ENCODE measurements around the gene TCL1B. TPM values are rescaled to one million over a fixed set of nuclear protein-coding genes. Genes with fewer than 3 reads are reported as not detected.

TCL1B gene
- total RNA-seq, 3 donors from 2014 or later: not detected

GRCh38 chr14:95695051-95695450, 8.8 kb downstream of the TCL1B start:
- intact Hi-C loops (cut with DNase I; ENCODE audit: low total_unique reads): no loop called here
- DNase-seq (ENCODE audit: low spot score in 2 of 2): no peak
- H3K27me3 ChIP-seq: peaks cover 0 to 18% of the 10 kb centered on the region in 2 donors
- H3K27ac ChIP-seq: no peak overlapping the region
- TF ChIP-seq CTCF (IDR thresholded peaks at IDR 0.05): no peak
- H3K36me3 ChIP-seq: no peaks in the 10 kb centered on the region
- H3K4me1 ChIP-seq: no peaks in the 10 kb centered on the region
- no peak overlapping the region for H3K4me3 ChIP-seq
- H3K9me3 ChIP-seq: no peaks in the 10 kb centered on the region

- Histone ChIP-seq H3K27ac (no peak overlapping the region), H3K4me3 (no peak overlapping the region), H3K9me3 (no peaks in the 10 kb centered on the region), H3K4me1 (no peaks in the 10 kb centered on the region), H3K27me3 (peaks cover 0 to 18% of the 10 kb centered on the region in 2 donors), H3K36me3 (no peaks in the 10 kb centered on the region)
- TF ChIP-seq POLR2AphosphoS5 (IDR thresholded peaks at IDR 0.05) (no peak), CTCF (IDR thresholded peaks at IDR 0.05) (no peak), POLR2A (IDR thresholded peaks at IDR 0.05) (no peak)
- DNase-seq (ENCODE audit: low spot score in 2 of 2): no peak
- intact Hi-C loops (cut with DNase I; ENCODE audit: low total_unique reads): no loop called here
Measured at GRCh38 chr14:95695913-95696312, 9.7 kb downstream of the TCL1B start.

GRCh38 chr14:95696741-95697140, 10.5 kb downstream of the TCL1B start:
- Histone ChIP-seq H3K36me3 (no peaks in the 10 kb centered on the region), H3K9me3 (no peaks in the 10 kb centered on the region), H3K27ac (no peak overlapping the region), H3K27me3 (peaks cover 0 to 15% of the 10 kb centered on the region in 2 donors), H3K4me3 (no peak overlapping the region), H3K4me1 (no peaks in the 10 kb centered on the region)
- no peak for DNase-seq (ENCODE audit: low spot score in 2 of 2)
- TF ChIP-seq POLR2A (IDR thresholded peaks at IDR 0.05) (no peak), POLR2AphosphoS5 (IDR thresholded peaks at IDR 0.05) (no peak), CTCF (IDR thresholded peaks at IDR 0.05) (no peak)
- intact Hi-C loops (cut with DNase I; ENCODE audit: low total_unique reads): no loop called here

- intact Hi-C loops (cut with DNase I; ENCODE audit: low total_unique reads): no loop called here
- H3K4me1 ChIP-seq: no peaks in the 10 kb centered on the region
- TF ChIP-seq POLR2A (IDR thresholded peaks at IDR 0.05) (no peak), POLR2AphosphoS5 (IDR thresholded peaks at IDR 0.05) (no peak), CTCF (IDR thresholded peaks at IDR 0.05) (no peak)
- no peak overlapping the region for H3K4me3 ChIP-seq
- peaks cover 0 to 9% of the 10 kb centered on the region in 2 donors for H3K27me3 ChIP-seq
- H3K27ac ChIP-seq: no peak overlapping the region
- no peaks in the 10 kb centered on the region for H3K36me3 ChIP-seq
- DNase-seq (ENCODE audit: low spot score in 2 of 2): no peak
- no peaks in the 10 kb centered on the region for H3K9me3 ChIP-seq
Measured at GRCh38 chr14:95697764-95698163, 11.5 kb downstream of the TCL1B start.

- peaks cover 0 to 9% of the 10 kb centered on the region in 2 donors for H3K27me3 ChIP-seq
- no peaks in the 10 kb centered on the region for H3K4me1 ChIP-seq
- intact Hi-C loops (cut with DNase I; ENCODE audit: low total_unique reads): no loop called here
- H3K36me3 ChIP-seq: no peaks in the 10 kb centered on the region
- no peak overlapping the region for H3K4me3 ChIP-seq
- no peak overlapping the region for H3K27ac ChIP-seq
- no peaks in the 10 kb centered on the region for H3K9me3 ChIP-seq
- no peak for TF ChIP-seq POLR2AphosphoS5 (IDR thresholded peaks at IDR 0.05)
- TF ChIP-seq POLR2A (IDR thresholded peaks at IDR 0.05): no peak
- no peak for TF ChIP-seq CTCF (IDR thresholded peaks at IDR 0.05)
- no peak for DNase-seq (ENCODE audit: low spot score in 2 of 2)
Measured at GRCh38 chr14:95698287-95698686, 12.1 kb downstream of the TCL1B start.

All from breast epithelium (tissue), 4 donors.